ENCODE data around the gene SHISA9. TPM values are rescaled to one million over a fixed set of nuclear protein-coding genes. Genes with fewer than 3 reads are reported as not detected.

The SHISA9 gene
- total RNA-seq, 2 experiments from 2014 or later, result not detected

- TF ChIP-seq EZH2phosphoT487 (IDR thresholded peaks at IDR 0.05; ENCODE audit: borderline replicate concordance, low read depth, low read length), result no peak
- TF ChIP-seq CTCF (conservative IDR thresholded peaks at IDR 0.05; ENCODE audit: low read length), result no peak
- no peaks in the 10 kb centered on the region for H3K36me3 ChIP-seq (ENCODE audit: insufficient read depth, low read length)
- no TSS peak for BruUV-seq (replicated peaks)
- DNase-seq (ENCODE audit: low spot score), result no peak
- no peaks in the 10 kb centered on the region for H3K4me1 ChIP-seq (ENCODE audit: insufficient read depth, low read length, poor library complexity, severe bottlenecking)
- H4K20me1 ChIP-seq (ENCODE audit: insufficient read depth, low read length), result no peaks in the 10 kb centered on the region
- H3K9me2 ChIP-seq (ENCODE audit: insufficient read depth, low read length), result no peaks in the 10 kb centered on the region
- no peak overlapping the region for H3K27ac ChIP-seq (ENCODE audit: low read depth, low read length, poor library complexity, severe bottlenecking)
- H3K79me2 ChIP-seq (ENCODE audit: insufficient read depth, low read depth, low read length), result no peaks in the 10 kb centered on the region
- intact Hi-C loops (cut with micrococcal nuclease; ENCODE audit: unreplicated experiment), result no loop called here
- H3K9me3 ChIP-seq (ENCODE audit: low read length), result no peaks in the 10 kb centered on the region
- no peak overlapping the region for H3K4me2 ChIP-seq (ENCODE audit: low read length)
- POLR2A ChIA-PET, result interaction anchor here (1.0 kb wide), 1 partner anchor 135 kb away, joined by 3 read pairs; no protein-coding TSS in a partner anchor
- CTCF ChIA-PET (ENCODE audit: unreplicated experiment), result no interaction called here
- no peak overlapping the region for H2AFZ ChIP-seq (ENCODE audit: low read length)
- no peak overlapping the region for H3K4me3 ChIP-seq (ENCODE audit: low read depth, low read length, poor library complexity, severe bottlenecking)
These were observed 208.9 kb downstream of the SHISA9 start for GRCh38 chr16:13110124-13110796.

- no peak overlapping the region for H3K4me2 ChIP-seq (ENCODE audit: low read length)
- no peaks in the 10 kb centered on the region for H3K36me3 ChIP-seq (ENCODE audit: insufficient read depth, low read length)
- H3K4me3 ChIP-seq (ENCODE audit: low read depth, low read length, poor library complexity, severe bottlenecking), result no peak overlapping the region
- BruUV-seq (replicated peaks), result no TSS peak
- ChIA-PET CTCF (ENCODE audit: unreplicated experiment) (no interaction called here), POLR2A (interaction anchor here (0.7 kb wide), 2 partner anchors 130 to 334 kb away, joined by 3 to 4 read pairs; no protein-coding TSS in a partner anchor)
- no peak overlapping the region for H3K27ac ChIP-seq (ENCODE audit: low read depth, low read length, poor library complexity, severe bottlenecking)
- H3K9me2 ChIP-seq (ENCODE audit: insufficient read depth, low read length), result no peaks in the 10 kb centered on the region
- no peaks in the 10 kb centered on the region for H3K79me2 ChIP-seq (ENCODE audit: insufficient read depth, low read depth, low read length)
- no peaks in the 10 kb centered on the region for H3K4me1 ChIP-seq (ENCODE audit: insufficient read depth, low read length, poor library complexity, severe bottlenecking)
- no peaks in the 10 kb centered on the region for H4K20me1 ChIP-seq (ENCODE audit: insufficient read depth, low read length)
- no peak overlapping the region for H2AFZ ChIP-seq (ENCODE audit: low read length)
- DNase-seq (ENCODE audit: low spot score), result no peak
- intact Hi-C loops (cut with micrococcal nuclease; ENCODE audit: unreplicated experiment), result no loop called here
- H3K9me3 ChIP-seq (ENCODE audit: low read length), result no peaks in the 10 kb centered on the region
- TF ChIP-seq EZH2phosphoT487 (IDR thresholded peaks at IDR 0.05; ENCODE audit: borderline replicate concordance, low read depth, low read length), result no peak
- no peak for TF ChIP-seq CTCF (conservative IDR thresholded peaks at IDR 0.05; ENCODE audit: low read length)
These were observed 210.3 kb downstream of the SHISA9 start for GRCh38 chr16:13111747-13112146.

GRCh38 chr16:13113741-13114140, 212.3 kb downstream of the SHISA9 start:
- no peak overlapping the region for H2AFZ ChIP-seq (ENCODE audit: low read length)
- H3K9me3 ChIP-seq (ENCODE audit: low read length), result no peaks in the 10 kb centered on the region
- no peaks in the 10 kb centered on the region for H3K36me3 ChIP-seq (ENCODE audit: insufficient read depth, low read length)
- no peak for DNase-seq (ENCODE audit: low spot score)
- H3K4me1 ChIP-seq (ENCODE audit: insufficient read depth, low read length, poor library complexity, severe bottlenecking), result no peaks in the 10 kb centered on the region
- no peaks in the 10 kb centered on the region for H4K20me1 ChIP-seq (ENCODE audit: insufficient read depth, low read length)
- H3K27ac ChIP-seq (ENCODE audit: low read depth, low read length, poor library complexity, severe bottlenecking), result no peak overlapping the region
- ChIA-PET CTCF (ENCODE audit: unreplicated experiment) (no interaction called here), POLR2A (no interaction called here)
- no peak overlapping the region for H3K4me2 ChIP-seq (ENCODE audit: low read length)
- BruUV-seq (replicated peaks), result no TSS peak
- intact Hi-C loops (cut with micrococcal nuclease; ENCODE audit: unreplicated experiment), result no loop called here
- no peaks in the 10 kb centered on the region for H3K9me2 ChIP-seq (ENCODE audit: insufficient read depth, low read length)
- no peak overlapping the region for H3K4me3 ChIP-seq (ENCODE audit: low read depth, low read length, poor library complexity, severe bottlenecking)
- no peaks in the 10 kb centered on the region for H3K79me2 ChIP-seq (ENCODE audit: insufficient read depth, low read depth, low read length)
- TF ChIP-seq EZH2phosphoT487 (IDR thresholded peaks at IDR 0.05; ENCODE audit: borderline replicate concordance, low read depth, low read length) (no peak), CTCF (conservative IDR thresholded peaks at IDR 0.05; ENCODE audit: low read length) (no peak)
